Epithelial cell of esophagus (primary cell): ENCODE data around the gene DUSP16.

Experiments
- DNase-seq: peaks from one replicate; pipeline ENCODE4 v3.0.0; 2010; ENCODE audit warnings: low read depth
- H3K4me3 ChIP-seq: 2 replicates; pipeline ENCODE4 v1.5.1; 2011; ENCODE audit warnings: mild to moderate bottlenecking, low read length, control low read depth
- CTCF ChIP-seq: IDR thresholded peaks from 2 replicates; pipeline ENCODE4 v1.5.1; 2011; ENCODE audit warnings: low read depth, mild to moderate bottlenecking, low read length, control low read depth, inconsistent platforms; ENCODE audit not compliant: insufficient read depth; ENCODE audit errors: missing control alignments

Gene DUSP16

GRCh38 chr12:12467688-12468261 lies 94.9 kb downstream of the DUSP16 start:
- no peak for DNase-seq
- H3K4me3 ChIP-seq, result no peak overlapping the region

GRCh38 chr12:12467264-12467663 lies 95.4 kb downstream of the DUSP16 start:
- DNase-seq, result no peak
- TF ChIP-seq CTCF, result no peak
- H3K4me3 ChIP-seq, result no peak overlapping the region

More at GRCh38 chr12:12467688-12468261, 94.9 kb downstream of the DUSP16 start:
- TF ChIP-seq CTCF, result no peak

GRCh38 chr12:12466157-12466556 lies 96.5 kb downstream of the DUSP16 start:
- no peak for TF ChIP-seq CTCF
- H3K4me3 ChIP-seq, result no peak overlapping the region
- no peak for DNase-seq

GRCh38 chr12:12465522-12465921 lies 97.1 kb downstream of the DUSP16 start:
- H3K4me3 ChIP-seq, result no peak overlapping the region
- TF ChIP-seq CTCF, result no peak
- no peak for DNase-seq

GRCh38 chr12:12461923-12462315 lies 100.7 kb downstream of the DUSP16 start:
- DNase-seq, result no peak
- TF ChIP-seq CTCF, result no peak
- H3K4me3 ChIP-seq, result no peak overlapping the region

- DNase-seq, result no peak
- no peak overlapping the region for H3K4me3 ChIP-seq
- no peak for TF ChIP-seq CTCF
Observed at GRCh38 chr12:12460935-12461922, 101.4 kb downstream of the DUSP16 start.

GRCh38 chr12:12456637-12457036 lies 106.0 kb downstream of the DUSP16 start:
- no peak overlapping the region for H3K4me3 ChIP-seq
- DNase-seq, result peak; percentile 74

More at GRCh38 chr12:12456637-12457036, 106.0 kb downstream of the DUSP16 start:
- TF ChIP-seq CTCF, result no peak
